Calu3 (cell line): ENCODE data around the gene MRPL46. TPM values are rescaled to one million over a fixed set of nuclear protein-coding genes. Genes with fewer than 3 reads are reported as not detected.
"Not testable (repeated sequence)": the region's sequence is repeated elsewhere in the genome, so short reads cannot be mapped to it uniquely, and the experiment has no call there.

ENCODE experiments used
- BruUV-seq: library from RNA; stranded (reverse); fragments of 400-500 nt; replicated peaks from 2 replicates; lab custom pipeline; 2021; lab: Mats Ljungman, UMichigan
- CTCF ChIA-PET: fragments of 300-600 bp; sonication (Branson Sonifier 250); formaldehyde crosslinking; loops from one replicate; lab custom pipeline; 2022; ENCODE audit warnings: antibody characterized with exemption; lab: Charles Lee
- DNase-seq: peaks from one replicate; pipeline ENCODE4 v3.0.0; 2022
- H3K27ac Mint-ChIP-seq: one replicate; pipeline ENCODE4 v1.8.0; 2022; ENCODE audit warnings: mixed read lengths; ENCODE audit not compliant: unreplicated experiment
- H3K27me3 Mint-ChIP-seq: one replicate; pipeline ENCODE4 v1.8.0; 2022; ENCODE audit warnings: mixed read lengths; ENCODE audit not compliant: unreplicated experiment
- H3K36me3 Mint-ChIP-seq: one replicate; pipeline ENCODE4 v1.8.0; 2022; ENCODE audit warnings: mild to moderate bottlenecking, moderate library complexity, mixed read lengths; ENCODE audit not compliant: insufficient read depth, unreplicated experiment
- H3K4me1 Mint-ChIP-seq: one replicate; pipeline ENCODE4 v1.8.0; 2022; ENCODE audit warnings: mild to moderate bottlenecking, low read depth, mixed read lengths; ENCODE audit not compliant: unreplicated experiment
- H3K4me3 Mint-ChIP-seq: one replicate; pipeline ENCODE4 v1.8.0; 2022; ENCODE audit warnings: mild to moderate bottlenecking, low read depth, moderate library complexity, mixed read lengths; ENCODE audit not compliant: unreplicated experiment
- H3K9me3 Mint-ChIP-seq: one replicate; pipeline ENCODE4 v1.8.0; 2022; ENCODE audit warnings: low read depth, mixed read lengths; ENCODE audit not compliant: unreplicated experiment
- CTCF ChIP-seq: fragments of 200-600 bp; IDR thresholded peaks from one replicate; pipeline ENCODE4 v1.8.0; 2022; ENCODE audit warnings: antibody characterized with exemption; ENCODE audit not compliant: unreplicated experiment
- intact Hi-C: fragments of 100-400 bp; cut with micrococcal nuclease; formaldehyde crosslinking; loops from one replicate; pipeline ENCODE4 v1.10.0; 2022; ENCODE audit not compliant: unreplicated experiment
- total RNA-seq: library from RNA; stranded (reverse); gene quantifications from 2 replicates; pipeline ENCODE4 v1.2.3, GENCODE V29; 2022

The MRPL46 gene
- total RNA-seq, 1 experiment from 2014 or later, result 47.6 TPM

- no peaks in the 10 kb centered on the region for H3K4me1 Mint-ChIP-seq
- CTCF ChIA-PET, result interaction anchor here (0.6 to 1.0 kb wide), 3 partner anchors 9 to 527 kb away, joined by 3 to 5 read pairs (median 4); partner anchors contain the start of genes MRPL46 and MRPS11
Observed at GRCh38 chr15:88476635-88477060, 9.5 kb upstream of the MRPL46 start.

GRCh38 chr15:88473661-88474293 lies 6.6 kb upstream of the MRPL46 start:
- CTCF ChIA-PET, result interaction anchor here (1.3 kb wide), 1 partner anchor 136 kb away, joined by 3 read pairs; no protein-coding TSS in a partner anchor
- H3K27me3 Mint-ChIP-seq, H3K36me3 Mint-ChIP-seq, DNase-seq, intact Hi-C loops, H3K4me3 Mint-ChIP-seq, H3K4me1 Mint-ChIP-seq, H3K9me3 Mint-ChIP-seq, H3K27ac Mint-ChIP-seq, BruUV-seq: not testable (repeated sequence)

More at GRCh38 chr15:88476635-88477060, 9.5 kb upstream of the MRPL46 start:
- no TSS peak for BruUV-seq
- Mint-ChIP-seq H3K27me3 (no peaks in the 10 kb centered on the region), H3K9me3 (no peaks in the 10 kb centered on the region), H3K4me3 (no peak overlapping the region), H3K36me3 (peaks cover 6% of the 10 kb centered on the region), H3K27ac (no peak overlapping the region)
- peak; percentile 72 for TF ChIP-seq CTCF
- peak; percentile 48 for DNase-seq
- intact Hi-C loops, result loop anchor here (1.0 to 5.0 kb wide), 4 partner anchors 138 to 356 kb away; no protein-coding TSS in a partner anchor

- Mint-ChIP-seq H3K27ac (no peak overlapping the region), H3K9me3 (no peaks in the 10 kb centered on the region), H3K36me3 (peaks cover 17% of the 10 kb centered on the region), H3K27me3 (no peaks in the 10 kb centered on the region), H3K4me1 (no peaks in the 10 kb centered on the region), H3K4me3 (no peak overlapping the region)
- no TSS peak for BruUV-seq
- intact Hi-C loops, result no loop called here
- TF ChIP-seq CTCF, result no peak
- CTCF ChIA-PET, result no interaction called here
- no peak for DNase-seq
Observed at GRCh38 chr15:88472225-88472624, 5.0 kb upstream of the MRPL46 start.

- TF ChIP-seq CTCF, result no peak
- Mint-ChIP-seq H3K4me1 (peaks cover 5% of the 10 kb centered on the region), H3K4me3 (no peak overlapping the region), H3K27ac (no peak overlapping the region), H3K9me3 (no peaks in the 10 kb centered on the region), H3K36me3 (peaks cover 31% of the 10 kb centered on the region), H3K27me3 (no peaks in the 10 kb centered on the region)
- CTCF ChIA-PET, result interaction anchor here (0.6 to 1.0 kb wide), 3 partner anchors 9 to 492 kb away, joined by 3 read pairs; no protein-coding TSS in a partner anchor
- DNase-seq, result no peak
- intact Hi-C loops, result no loop called here
- no TSS peak for BruUV-seq
Observed at GRCh38 chr15:88470625-88471372, 3.6 kb upstream of the MRPL46 start.
